WTC11 (cell line): ENCODE data around the gene TBL1XR1. TPM values are rescaled to one million over a fixed set of nuclear protein-coding genes. Genes with fewer than 3 reads are reported as not detected.

ENCODE experiments used
- ATAC-seq: fragments of 200-7000 bp; cut with Tn5 transposase; 2 replicates; pipeline ENCODE4 v1.10.0; 2021; ENCODE audit warnings: mild to moderate bottlenecking, moderate library complexity
- CTCF ChIA-PET: fragments of 300-600 bp; sonication (Branson Sonifier 250); formaldehyde crosslinking; loops from one replicate; lab custom pipeline; 2021; ENCODE audit warnings: antibody characterized with exemption; lab: Charles Lee
- POLR2A ChIA-PET: fragments of 350-600 bp; sonication (Branson Sonifier 250); formaldehyde crosslinking; loops from one replicate; lab custom pipeline; 2021; ENCODE audit warnings: antibody characterized with exemption; lab: Charles Lee
- DNase-seq: peaks from one replicate; pipeline ENCODE4 v3.0.0; 2021; ENCODE audit warnings: low spot score
- H3K27ac Mint-ChIP-seq: 2 replicates; pipeline ENCODE4 v1.8.0; 2021; ENCODE audit warnings: mixed read lengths
- H3K27me3 Mint-ChIP-seq: 2 replicates; pipeline ENCODE4 v1.8.0; 2021; ENCODE audit warnings: low read depth, mild to moderate bottlenecking, moderate library complexity, mixed read lengths
- H3K36me3 Mint-ChIP-seq: 2 replicates; pipeline ENCODE4 v1.8.0; 2021; ENCODE audit warnings: mixed read lengths
- H3K4me1 Mint-ChIP-seq: 2 replicates; pipeline ENCODE4 v1.8.0; 2022; ENCODE audit warnings: mixed read lengths
- H3K4me3 Mint-ChIP-seq: 2 replicates; pipeline ENCODE4 v1.8.0; 2021; ENCODE audit warnings: mild to moderate bottlenecking, moderate library complexity, mixed read lengths
- H3K9me3 Mint-ChIP-seq: 2 replicates; pipeline ENCODE4 v1.8.0; 2021; ENCODE audit warnings: mixed read lengths
- CBFB ChIP-seq: sonication (generic); formaldehyde crosslinking; IDR thresholded peaks from 2 replicates; pipeline ENCODE4 v1.8.1; 2022; ENCODE audit warnings: mild to moderate bottlenecking, low read depth, missing genetic modification reagents
- ESRRA ChIP-seq: sonication (generic); formaldehyde crosslinking; IDR thresholded peaks from 2 replicates; pipeline ENCODE4 v1.8.1; 2022; ENCODE audit warnings: mild to moderate bottlenecking, missing genetic modification reagents, borderline replicate concordance
- ETV6 ChIP-seq: sonication (generic); formaldehyde crosslinking; IDR thresholded peaks from 2 replicates; pipeline ENCODE4 v1.8.1; 2022; ENCODE audit warnings: mild to moderate bottlenecking, missing genetic modification reagents
- FOXK1 ChIP-seq: sonication (generic); formaldehyde crosslinking; IDR thresholded peaks from 2 replicates; pipeline ENCODE4 v1.8.0; 2022; ENCODE audit warnings: mild to moderate bottlenecking, moderate library complexity, missing genetic modification reagents
- FOXP1 ChIP-seq: sonication (generic); formaldehyde crosslinking; IDR thresholded peaks from 2 replicates; pipeline ENCODE4 v1.8.0; 2022; ENCODE audit warnings: missing genetic modification reagents, mild to moderate bottlenecking, moderate library complexity, borderline replicate concordance
- MXD4 ChIP-seq: fragments of 250-450 bp; sonication (Bioruptor Pico); IDR thresholded peaks from 2 replicates; pipeline ENCODE4 v1.8.0; 2021; ENCODE audit warnings: mild to moderate bottlenecking, moderate library complexity, borderline replicate concordance
- MYBL2 ChIP-seq: sonication (generic); formaldehyde crosslinking; IDR thresholded peaks from 2 replicates; pipeline ENCODE4 v1.8.1; 2023; ENCODE audit warnings: mild to moderate bottlenecking, moderate library complexity, missing genetic modification reagents
- NFE2L1 ChIP-seq: sonication (generic); formaldehyde crosslinking; IDR thresholded peaks from 2 replicates; pipeline ENCODE4 v1.8.1; 2023; ENCODE audit warnings: missing genetic modification reagents
- NFYB ChIP-seq: sonication (generic); formaldehyde crosslinking; conservative IDR thresholded peaks from 2 replicates; pipeline ENCODE4 v1.8.0; 2022; ENCODE audit warnings: low read depth, missing genetic modification reagents
- RORB ChIP-seq: fragments of 250-450 bp; sonication (Bioruptor Pico); IDR thresholded peaks from 2 replicates; pipeline ENCODE4 v1.9.0; 2021; ENCODE audit warnings: mild to moderate bottlenecking
- SMAD3 ChIP-seq: sonication (generic); formaldehyde crosslinking; IDR thresholded peaks from 2 replicates; pipeline ENCODE4 v1.8.0; 2022; ENCODE audit warnings: missing genetic modification reagents, mild to moderate bottlenecking, borderline replicate concordance
- TCF7 ChIP-seq: sonication (generic); formaldehyde crosslinking; IDR thresholded peaks from 2 replicates; pipeline ENCODE4 v1.8.0; 2022; ENCODE audit warnings: mild to moderate bottlenecking, low read depth, missing genetic modification reagents, moderate library complexity
- TEAD1 ChIP-seq: sonication (generic); formaldehyde crosslinking; IDR thresholded peaks from 2 replicates; pipeline ENCODE4 v1.8.0; 2022; ENCODE audit warnings: mild to moderate bottlenecking, missing genetic modification reagents
- ZBTB21 ChIP-seq: sonication (generic); formaldehyde crosslinking; IDR thresholded peaks from 2 replicates; pipeline ENCODE4 v1.8.1; 2023; ENCODE audit warnings: mild to moderate bottlenecking, missing genetic modification reagents, borderline replicate concordance
- ZNF671 ChIP-seq: fragments of 250-450 bp; sonication (Bioruptor Pico); IDR thresholded peaks from 2 replicates; pipeline ENCODE4 v1.8.0; 2021; ENCODE audit warnings: mild to moderate bottlenecking
- total RNA-seq: library from RNA; stranded (reverse); gene quantifications from 3 replicates; pipeline ENCODE4 v1.2.3, GENCODE V29; 2021
- TF ChIP-seq, protein P1 (sequence below): fragments of 250-450 bp; sonication (Bioruptor Pico); IDR thresholded peaks from 2 replicates; pipeline ENCODE4 v2.1.2; 2022; ENCODE audit warnings: mild to moderate bottlenecking, moderate library complexity
- TF ChIP-seq, protein P2 (sequence below): sonication (generic); formaldehyde crosslinking; IDR thresholded peaks from 2 replicates; pipeline ENCODE4 v1.8.1; 2023; ENCODE audit warnings: mild to moderate bottlenecking, missing genetic modification reagents, moderate library complexity
- TF ChIP-seq, protein P3 (sequence below): fragments of 250-450 bp; sonication (Bioruptor Pico); IDR thresholded peaks from 2 replicates; pipeline ENCODE4 v1.9.0; 2021; ENCODE audit warnings: mild to moderate bottlenecking, borderline replicate concordance
- TF ChIP-seq, protein P4 (sequence below): sonication (generic); formaldehyde crosslinking; IDR thresholded peaks from 2 replicates; pipeline ENCODE4 v1.8.0; 2022; ENCODE audit warnings: missing genetic modification reagents

The TBL1XR1 gene
- total RNA-seq, 1 experiment from 2014 or later: 148 TPM

DNA sequence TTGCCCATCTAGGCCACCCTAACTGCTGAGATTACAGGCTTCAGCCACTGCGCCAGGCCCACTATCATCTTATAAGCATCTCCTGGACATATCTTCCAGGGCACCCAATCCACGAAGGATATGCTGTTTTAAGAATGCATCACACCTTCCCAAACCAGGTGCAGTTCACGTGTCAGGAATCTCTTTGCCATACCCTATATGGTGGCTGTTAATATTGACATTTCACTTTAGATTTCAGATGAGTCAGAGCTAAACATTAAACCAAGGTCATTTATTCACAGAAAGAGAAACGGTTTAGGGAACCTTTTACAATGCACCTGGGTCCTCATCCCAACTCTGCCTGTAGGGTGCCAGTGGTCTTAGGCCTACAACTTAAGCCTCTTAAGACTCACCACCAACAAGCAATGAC, 85.7 kb downstream of the TBL1XR1 start (continued):
- no peak for TF ChIP-seq MYBL2 (CRISPR knock-in tag)
- TF ChIP-seq, protein P1, sequence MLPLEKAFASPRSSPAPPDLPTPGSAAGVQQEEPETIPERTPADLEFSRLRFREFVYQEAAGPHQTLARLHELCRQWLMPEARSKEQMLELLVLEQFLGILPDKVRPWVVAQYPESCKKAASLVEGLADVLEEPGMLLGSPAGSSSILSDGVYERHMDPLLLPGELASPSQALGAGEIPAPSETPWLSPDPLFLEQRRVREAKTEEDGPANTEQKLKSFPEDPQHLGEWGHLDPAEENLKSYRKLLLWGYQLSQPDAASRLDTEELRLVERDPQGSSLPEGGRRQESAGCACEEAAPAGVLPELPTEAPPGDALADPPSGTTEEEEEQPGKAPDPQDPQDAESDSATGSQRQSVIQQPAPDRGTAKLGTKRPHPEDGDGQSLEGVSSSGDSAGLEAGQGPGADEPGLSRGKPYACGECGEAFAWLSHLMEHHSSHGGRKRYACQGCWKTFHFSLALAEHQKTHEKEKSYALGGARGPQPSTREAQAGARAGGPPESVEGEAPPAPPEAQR (CRISPR knock-in tag): no peak
- TF ChIP-seq RORB (CRISPR knock-in tag): no peak
- no peak for TF ChIP-seq CBFB (CRISPR knock-in tag)
- no peak for TF ChIP-seq FOXP1 (CRISPR knock-in tag)
- TF ChIP-seq ESRRA (CRISPR knock-in tag): no peak
- no peak for TF ChIP-seq ZBTB21 (CRISPR knock-in tag)
- TF ChIP-seq ETV6 (CRISPR knock-in tag): no peak
- TF ChIP-seq SMAD3: no peak
- TF ChIP-seq ZNF671 (CRISPR knock-in tag): no peak

GRCh38 chr3:177110895-177111294, 86.4 kb downstream of the TBL1XR1 start:
- DNase-seq: no peak
- Mint-ChIP-seq H3K9me3 (no peaks in the 10 kb centered on the region), H3K4me3 (no peak overlapping the region), H3K36me3 (no peaks in the 10 kb centered on the region), H3K4me1 (peaks cover 67% of the 10 kb centered on the region), H3K27me3 (no peaks in the 10 kb centered on the region), H3K27ac (peak overlapping the region; percentile 88)
- TF ChIP-seq TCF7 (CRISPR knock-in tag): no peak
- TF ChIP-seq, protein P2, sequence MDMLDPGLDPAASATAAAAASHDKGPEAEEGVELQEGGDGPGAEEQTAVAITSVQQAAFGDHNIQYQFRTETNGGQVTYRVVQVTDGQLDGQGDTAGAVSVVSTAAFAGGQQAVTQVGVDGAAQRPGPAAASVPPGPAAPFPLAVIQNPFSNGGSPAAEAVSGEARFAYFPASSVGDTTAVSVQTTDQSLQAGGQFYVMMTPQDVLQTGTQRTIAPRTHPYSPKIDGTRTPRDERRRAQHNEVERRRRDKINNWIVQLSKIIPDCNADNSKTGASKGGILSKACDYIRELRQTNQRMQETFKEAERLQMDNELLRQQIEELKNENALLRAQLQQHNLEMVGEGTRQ (CRISPR knock-in tag): no peak
- TF ChIP-seq FOXK1 (CRISPR knock-in tag): no peak
- TF ChIP-seq ETV6 (CRISPR knock-in tag): no peak
- TF ChIP-seq, protein P1 (CRISPR knock-in tag): no peak
- no peak for TF ChIP-seq TEAD1
- ATAC-seq: peak; percentile 50
- POLR2A ChIA-PET: no interaction called here
- CTCF ChIA-PET: no interaction called here

GRCh38 chr3:177110386-177110785, 86.9 kb downstream of the TBL1XR1 start:
- no peaks in the 10 kb centered on the region for H3K27me3 Mint-ChIP-seq
- H3K36me3 Mint-ChIP-seq: no peaks in the 10 kb centered on the region
- H3K4me1 Mint-ChIP-seq: peaks cover 72% of the 10 kb centered on the region
- TF ChIP-seq NFYB (CRISPR knock-in tag): no peak
- no peak overlapping the region for H3K4me3 Mint-ChIP-seq
- POLR2A ChIA-PET: no interaction called here
- CTCF ChIA-PET: no interaction called here
- ATAC-seq (no peak), DNase-seq (no peak)
- peak overlapping the region; percentile 28 for H3K27ac Mint-ChIP-seq
- no peaks in the 10 kb centered on the region for H3K9me3 Mint-ChIP-seq

DNA sequence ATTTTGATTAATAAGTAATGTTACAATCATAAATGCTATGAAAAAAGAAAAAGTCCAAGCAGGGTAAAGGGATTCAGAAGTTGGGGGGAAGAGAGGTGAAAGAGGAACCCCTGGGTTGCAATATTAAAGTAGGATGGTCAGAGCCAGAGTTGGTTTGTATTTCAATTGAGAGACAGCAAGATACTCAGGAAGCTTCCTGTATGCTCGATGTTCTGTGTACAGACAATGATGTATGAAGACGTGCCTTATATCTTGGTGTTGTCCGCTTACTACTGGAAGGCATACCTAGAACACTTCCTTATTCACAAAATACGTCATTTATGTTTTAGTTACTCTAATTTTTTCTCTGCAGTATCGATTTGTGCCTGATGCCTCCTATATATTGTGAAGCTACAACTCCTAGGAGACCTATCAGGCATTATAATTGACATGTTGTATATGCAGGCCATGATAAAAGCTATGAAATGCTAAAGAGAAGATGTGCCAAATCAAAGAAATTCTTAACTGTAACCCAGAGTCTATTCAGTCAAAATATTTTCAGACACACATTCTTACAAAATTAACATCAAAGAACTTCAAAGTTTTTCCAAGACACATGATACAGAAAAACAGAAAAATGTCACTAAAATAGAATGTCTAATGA, 87.5 kb downstream of the TBL1XR1 start:
- no peak overlapping the region for H3K4me3 Mint-ChIP-seq
- no peaks in the 10 kb centered on the region for H3K36me3 Mint-ChIP-seq
- ATAC-seq: no peak
- H3K27ac Mint-ChIP-seq: peak overlapping the region; percentile 56
- ChIA-PET POLR2A (interaction anchor here (0.6 kb wide), 1 partner anchor 24 kb away, joined by 8 read pairs; no protein-coding TSS in a partner anchor), CTCF (no interaction called here)
- H3K27me3 Mint-ChIP-seq: no peaks in the 10 kb centered on the region
- H3K9me3 Mint-ChIP-seq: no peaks in the 10 kb centered on the region
- DNase-seq: no peak
- H3K4me1 Mint-ChIP-seq: peaks cover 76% of the 10 kb centered on the region
- TF ChIP-seq NFE2L1 (CRISPR knock-in tag) (no peak), MXD4 (no peak)
- TF ChIP-seq, protein P3, sequence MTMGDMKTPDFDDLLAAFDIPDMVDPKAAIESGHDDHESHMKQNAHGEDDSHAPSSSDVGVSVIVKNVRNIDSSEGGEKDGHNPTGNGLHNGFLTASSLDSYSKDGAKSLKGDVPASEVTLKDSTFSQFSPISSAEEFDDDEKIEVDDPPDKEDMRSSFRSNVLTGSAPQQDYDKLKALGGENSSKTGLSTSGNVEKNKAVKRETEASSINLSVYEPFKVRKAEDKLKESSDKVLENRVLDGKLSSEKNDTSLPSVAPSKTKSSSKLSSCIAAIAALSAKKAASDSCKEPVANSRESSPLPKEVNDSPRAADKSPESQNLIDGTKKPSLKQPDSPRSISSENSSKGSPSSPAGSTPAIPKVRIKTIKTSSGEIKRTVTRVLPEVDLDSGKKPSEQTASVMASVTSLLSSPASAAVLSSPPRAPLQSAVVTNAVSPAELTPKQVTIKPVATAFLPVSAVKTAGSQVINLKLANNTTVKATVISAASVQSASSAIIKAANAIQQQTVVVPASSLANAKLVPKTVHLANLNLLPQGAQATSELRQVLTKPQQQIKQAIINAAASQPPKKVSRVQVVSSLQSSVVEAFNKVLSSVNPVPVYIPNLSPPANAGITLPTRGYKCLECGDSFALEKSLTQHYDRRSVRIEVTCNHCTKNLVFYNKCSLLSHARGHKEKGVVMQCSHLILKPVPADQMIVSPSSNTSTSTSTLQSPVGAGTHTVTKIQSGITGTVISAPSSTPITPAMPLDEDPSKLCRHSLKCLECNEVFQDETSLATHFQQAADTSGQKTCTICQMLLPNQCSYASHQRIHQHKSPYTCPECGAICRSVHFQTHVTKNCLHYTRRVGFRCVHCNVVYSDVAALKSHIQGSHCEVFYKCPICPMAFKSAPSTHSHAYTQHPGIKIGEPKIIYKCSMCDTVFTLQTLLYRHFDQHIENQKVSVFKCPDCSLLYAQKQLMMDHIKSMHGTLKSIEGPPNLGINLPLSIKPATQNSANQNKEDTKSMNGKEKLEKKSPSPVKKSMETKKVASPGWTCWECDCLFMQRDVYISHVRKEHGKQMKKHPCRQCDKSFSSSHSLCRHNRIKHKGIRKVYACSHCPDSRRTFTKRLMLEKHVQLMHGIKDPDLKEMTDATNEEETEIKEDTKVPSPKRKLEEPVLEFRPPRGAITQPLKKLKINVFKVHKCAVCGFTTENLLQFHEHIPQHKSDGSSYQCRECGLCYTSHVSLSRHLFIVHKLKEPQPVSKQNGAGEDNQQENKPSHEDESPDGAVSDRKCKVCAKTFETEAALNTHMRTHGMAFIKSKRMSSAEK: no peak
- TF ChIP-seq, protein P4, sequence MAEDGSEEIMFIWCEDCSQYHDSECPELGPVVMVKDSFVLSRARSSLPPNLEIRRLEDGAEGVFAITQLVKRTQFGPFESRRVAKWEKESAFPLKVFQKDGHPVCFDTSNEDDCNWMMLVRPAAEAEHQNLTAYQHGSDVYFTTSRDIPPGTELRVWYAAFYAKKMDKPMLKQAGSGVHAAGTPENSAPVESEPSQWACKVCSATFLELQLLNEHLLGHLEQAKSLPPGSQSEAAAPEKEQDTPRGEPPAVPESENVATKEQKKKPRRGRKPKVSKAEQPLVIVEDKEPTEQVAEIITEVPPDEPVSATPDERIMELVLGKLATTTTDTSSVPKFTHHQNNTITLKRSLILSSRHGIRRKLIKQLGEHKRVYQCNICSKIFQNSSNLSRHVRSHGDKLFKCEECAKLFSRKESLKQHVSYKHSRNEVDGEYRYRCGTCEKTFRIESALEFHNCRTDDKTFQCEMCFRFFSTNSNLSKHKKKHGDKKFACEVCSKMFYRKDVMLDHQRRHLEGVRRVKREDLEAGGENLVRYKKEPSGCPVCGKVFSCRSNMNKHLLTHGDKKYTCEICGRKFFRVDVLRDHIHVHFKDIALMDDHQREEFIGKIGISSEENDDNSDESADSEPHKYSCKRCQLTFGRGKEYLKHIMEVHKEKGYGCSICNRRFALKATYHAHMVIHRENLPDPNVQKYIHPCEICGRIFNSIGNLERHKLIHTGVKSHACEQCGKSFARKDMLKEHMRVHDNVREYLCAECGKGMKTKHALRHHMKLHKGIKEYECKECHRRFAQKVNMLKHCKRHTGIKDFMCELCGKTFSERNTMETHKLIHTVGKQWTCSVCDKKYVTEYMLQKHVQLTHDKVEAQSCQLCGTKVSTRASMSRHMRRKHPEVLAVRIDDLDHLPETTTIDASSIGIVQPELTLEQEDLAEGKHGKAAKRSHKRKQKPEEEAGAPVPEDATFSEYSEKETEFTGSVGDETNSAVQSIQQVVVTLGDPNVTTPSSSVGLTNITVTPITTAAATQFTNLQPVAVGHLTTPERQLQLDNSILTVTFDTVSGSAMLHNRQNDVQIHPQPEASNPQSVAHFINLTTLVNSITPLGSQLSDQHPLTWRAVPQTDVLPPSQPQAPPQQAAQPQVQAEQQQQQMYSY (CRISPR knock-in tag): no peak
